C4-2B (cell line): ENCODE results near the gene ST8SIA4.

Source experiments
- ZFX ChIP-seq: fragments of 450-650 bp; IDR thresholded peaks from 2 replicates; pipeline ENCODE4 v1.6.1; 2017
- TF ChIP-seq, protein P1 (sequence below): fragments of 450-650 bp; conservative IDR thresholded peaks from 2 replicates; pipeline ENCODE4 v1.5.1; 2017; ENCODE audit warnings: mild to moderate bottlenecking

DNA sequence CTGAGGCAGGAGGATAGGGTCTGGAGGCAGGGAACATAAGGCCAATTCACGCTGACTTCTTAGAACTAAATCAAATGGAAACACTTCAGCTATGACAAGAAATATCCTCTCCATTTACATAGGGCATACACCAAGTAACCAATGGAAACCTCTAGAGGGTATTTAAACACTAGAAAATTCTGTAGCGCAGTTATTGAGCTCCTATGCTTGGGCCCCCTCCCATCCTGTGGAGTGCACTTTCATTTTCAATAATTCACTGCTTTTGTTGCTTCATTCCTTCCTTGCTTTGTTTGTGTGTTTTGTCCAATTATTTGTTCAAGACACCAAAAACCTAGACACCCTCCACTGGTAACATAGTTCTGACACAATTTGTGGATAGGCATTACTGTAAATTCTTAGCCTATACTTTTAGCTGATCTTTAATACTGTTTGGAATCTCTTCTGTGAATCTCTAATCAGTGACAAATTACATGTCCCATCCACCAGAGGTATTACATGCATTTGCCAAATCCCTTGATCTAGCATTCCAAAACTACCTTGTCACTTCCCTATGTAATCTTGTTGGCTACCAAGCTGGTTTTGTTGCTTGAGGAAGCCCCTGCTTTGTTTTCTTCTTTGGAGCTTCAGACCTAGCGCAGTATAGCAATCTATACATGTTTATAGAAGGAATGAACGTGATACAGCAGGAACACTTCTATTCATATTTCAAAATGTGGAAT is 61.6 kb downstream of the ST8SIA4 start:
- TF ChIP-seq, protein P1, sequence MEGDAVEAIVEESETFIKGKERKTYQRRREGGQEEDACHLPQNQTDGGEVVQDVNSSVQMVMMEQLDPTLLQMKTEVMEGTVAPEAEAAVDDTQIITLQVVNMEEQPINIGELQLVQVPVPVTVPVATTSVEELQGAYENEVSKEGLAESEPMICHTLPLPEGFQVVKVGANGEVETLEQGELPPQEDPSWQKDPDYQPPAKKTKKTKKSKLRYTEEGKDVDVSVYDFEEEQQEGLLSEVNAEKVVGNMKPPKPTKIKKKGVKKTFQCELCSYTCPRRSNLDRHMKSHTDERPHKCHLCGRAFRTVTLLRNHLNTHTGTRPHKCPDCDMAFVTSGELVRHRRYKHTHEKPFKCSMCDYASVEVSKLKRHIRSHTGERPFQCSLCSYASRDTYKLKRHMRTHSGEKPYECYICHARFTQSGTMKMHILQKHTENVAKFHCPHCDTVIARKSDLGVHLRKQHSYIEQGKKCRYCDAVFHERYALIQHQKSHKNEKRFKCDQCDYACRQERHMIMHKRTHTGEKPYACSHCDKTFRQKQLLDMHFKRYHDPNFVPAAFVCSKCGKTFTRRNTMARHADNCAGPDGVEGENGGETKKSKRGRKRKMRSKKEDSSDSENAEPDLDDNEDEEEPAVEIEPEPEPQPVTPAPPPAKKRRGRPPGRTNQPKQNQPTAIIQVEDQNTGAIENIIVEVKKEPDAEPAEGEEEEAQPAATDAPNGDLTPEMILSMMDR: no peak
- no peak for TF ChIP-seq ZFX
